ENCODE measurements around the gene RTN4.

- TF ChIP-seq CTCF (optimal IDR thresholded peaks at IDR 0.05 in 1 of 3, IDR thresholded peaks at IDR 0.05 in 1 of 3, conservative IDR thresholded peaks at IDR 0.05 in 1 of 3; ENCODE audit: extremely low read depth in 1 of 3, insufficient read depth in 2 of 3, low read length in 3 of 3) (no peak), EZH2 (IDR thresholded peaks at IDR 0.05; ENCODE audit: low read length) (no peak)
Measured at GRCh38 chr2:55057474-55057873, 7.2 kb upstream of the RTN4 start.
